CD4-positive, alpha-beta T cell (primary cell): ENCODE data around the gene HDAC9. TPM values are rescaled to one million over a fixed set of nuclear protein-coding genes. Genes with fewer than 3 reads are reported as not detected.

Experiments
- ATAC-seq: fragments of 200-7000 bp; cut with Tn5 transposase; one replicate; pipeline ENCODE4 v1.10.0; 2022; ENCODE audit warnings: mild to moderate bottlenecking; ENCODE audit not compliant: poor library complexity
- CTCF ChIA-PET: fragments of 350-600 bp; sonication (Branson Sonifier 250); formaldehyde crosslinking; loops from one replicate; lab custom pipeline; 2021; ENCODE audit warnings: antibody characterized with exemption, inconsistent platforms; lab: Charles Lee
- POLR2A ChIA-PET: fragments of 350-600 bp; sonication (Branson Sonifier 250); formaldehyde crosslinking; loops from one replicate; lab custom pipeline; 2021; ENCODE audit warnings: antibody characterized with exemption, inconsistent platforms; lab: Charles Lee
- DNase-seq, 14 experiments: peaks; one replicate each; pipeline ENCODE4 v3.0.0-alpha.2; 2013 to 2020; ENCODE audit warnings: mixed read lengths in 2 of 14
- H3K27ac ChIP-seq, 2 donors: one replicate each; pipeline versions ENCODE4 v1.5.1 to v1.7.0; 2013; ENCODE audit warnings: low read length in 2 of 2, low read depth in 1 of 2, mild to moderate bottlenecking in 1 of 2
- H3K27me3 ChIP-seq, 2 experiments: 1 replicate in 1 of 2; 2 replicates in 1 of 2; pipeline versions ENCODE4 v1.6.1 to v1.7.0; 2013; ENCODE audit warnings: low read length in 2 of 2, control low read depth in 1 of 2, mild to moderate bottlenecking in 1 of 2, moderate library complexity in 1 of 2; ENCODE audit not compliant: insufficient read depth in 2 of 2, control insufficient read depth in 1 of 2
- H3K36me3 ChIP-seq: one replicate; pipeline ENCODE4 v1.6.1; 2013; ENCODE audit warnings: low read length, control low read depth; ENCODE audit not compliant: insufficient read depth
- H3K4me1 ChIP-seq: one replicate; pipeline ENCODE4 v1.6.1; 2013; ENCODE audit warnings: low read length, control low read depth; ENCODE audit not compliant: insufficient read depth
- H3K4me3 ChIP-seq: one replicate; pipeline ENCODE4 v1.5.1; 2013; ENCODE audit warnings: mild to moderate bottlenecking, low read length, moderate library complexity
- H3K9me3 ChIP-seq, 2 experiments: 1 replicate in 1 of 2; 2 replicates in 1 of 2; pipeline versions ENCODE4 v1.6.1 to v1.7.0; 2013; ENCODE audit warnings: low read length in 2 of 2, mild to moderate bottlenecking in 2 of 2, control low read depth in 1 of 2, moderate library complexity in 1 of 2; ENCODE audit not compliant: control insufficient read depth in 1 of 2, insufficient read depth in 1 of 2
- H3K27ac Mint-ChIP-seq: one replicate; pipeline ENCODE4 v1.8.0; 2020; ENCODE audit warnings: mixed read lengths
- H3K27me3 Mint-ChIP-seq: one replicate; pipeline ENCODE4 v1.8.0; 2021; ENCODE audit warnings: mixed read lengths
- H3K36me3 Mint-ChIP-seq: one replicate; pipeline ENCODE4 v1.8.0; 2021; ENCODE audit warnings: low read depth, mixed read lengths
- H3K4me1 Mint-ChIP-seq: one replicate; pipeline ENCODE4 v1.8.0; 2021; ENCODE audit warnings: low read depth, mixed read lengths
- H3K4me3 Mint-ChIP-seq: one replicate; pipeline ENCODE4 v1.8.0; 2020; ENCODE audit warnings: mild to moderate bottlenecking, mixed read lengths
- H3K9me3 Mint-ChIP-seq: one replicate; pipeline ENCODE4 v1.8.0; 2020; ENCODE audit warnings: mixed read lengths
- CTCF ChIP-seq: fragments of 200-600 bp; IDR thresholded peaks from one replicate; pipeline ENCODE4 v1.8.0; 2022; ENCODE audit warnings: antibody characterized with exemption, mild to moderate bottlenecking
- intact Hi-C, 2 experiments: fragments of 100-400 bp; cut with DNase I in 1 of 2; cut with micrococcal nuclease in 1 of 2; formaldehyde crosslinking; loops; one replicate each; pipeline versions ENCODE4 v1.15.1 to v1.9.0; 2023 to 2025; cut with DNase I, micrococcal nuclease
- total RNA-seq, 174 experiments: library from RNA in 2 of 174; stranded (reverse) in 2 of 174; gene quantifications; one replicate each; pipeline ENCODE4 v1.2.3 and lab custom pipeline; 2021 to 2026

HDAC9 gene
- total RNA-seq, 2 experiments from 2014 or later: 0.73 to 1.2 TPM

DNA sequence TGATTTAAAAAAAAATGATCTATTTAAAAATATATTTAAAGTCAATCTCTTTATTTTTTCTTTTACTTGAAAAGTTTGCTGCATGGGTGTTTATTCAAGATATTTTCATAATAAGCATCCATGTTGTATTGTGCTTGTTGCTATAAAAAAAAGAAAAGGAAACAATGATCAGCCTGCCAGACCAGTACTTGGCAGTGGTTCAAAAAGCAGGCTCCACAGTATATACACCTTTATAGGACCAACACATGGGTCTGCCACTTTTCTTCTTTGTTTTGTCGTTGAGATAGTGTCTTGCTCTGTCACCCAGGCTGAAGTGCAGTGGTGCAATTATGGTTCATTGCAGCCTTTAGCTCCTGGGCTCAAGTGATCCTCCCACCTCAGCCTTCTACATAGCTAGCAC lies 393.9 kb downstream of the HDAC9 start:
- Histone ChIP-seq H3K4me1 (no peaks in the 10 kb centered on the region), H3K27me3 (no peaks in the 10 kb centered on the region), H3K36me3 (no peaks in the 10 kb centered on the region), H3K4me3 (no peak overlapping the region), H3K9me3 (peaks cover 0 to 6% of the 10 kb centered on the region in 2 experiments), H3K27ac (no peak overlapping the region)
- H3K4me3 Mint-ChIP-seq: no peak overlapping the region
- CTCF ChIA-PET: no interaction called here
- H3K4me1 Mint-ChIP-seq: no peaks in the 10 kb centered on the region
- H3K27ac Mint-ChIP-seq: no peak overlapping the region
- H3K9me3 Mint-ChIP-seq: peaks cover 3% of the 10 kb centered on the region
- POLR2A ChIA-PET: no interaction called here
- ATAC-seq (no peak), DNase-seq (no peak)
- intact Hi-C loops: no loop called here
- TF ChIP-seq CTCF: no peak
- no peaks in the 10 kb centered on the region for H3K36me3 Mint-ChIP-seq
- no peaks in the 10 kb centered on the region for H3K27me3 Mint-ChIP-seq

GRCh38 chr7:18890134-18890533 lies 394.6 kb downstream of the HDAC9 start:
- no peaks in the 10 kb centered on the region for H3K4me1 Mint-ChIP-seq
- CTCF ChIA-PET: no interaction called here
- ATAC-seq (no peak), DNase-seq (no peak)
- Histone ChIP-seq H3K27me3 (no peaks in the 10 kb centered on the region), H3K27ac (no peak overlapping the region), H3K4me3 (no peak overlapping the region), H3K4me1 (no peaks in the 10 kb centered on the region), H3K9me3 (peaks cover 0 to 6% of the 10 kb centered on the region in 2 experiments), H3K36me3 (no peaks in the 10 kb centered on the region)
- H3K4me3 Mint-ChIP-seq: no peak overlapping the region
- intact Hi-C loops: loop anchor here in 1 of 2 experiments (10.0 kb wide), 1 partner anchor 65 kb away; no protein-coding TSS in a partner anchor
- H3K9me3 Mint-ChIP-seq: peaks cover 3% of the 10 kb centered on the region
- POLR2A ChIA-PET: no interaction called here
- TF ChIP-seq CTCF: no peak
- no peak overlapping the region for H3K27ac Mint-ChIP-seq
- H3K27me3 Mint-ChIP-seq: no peaks in the 10 kb centered on the region
- H3K36me3 Mint-ChIP-seq: no peaks in the 10 kb centered on the region

DNA sequence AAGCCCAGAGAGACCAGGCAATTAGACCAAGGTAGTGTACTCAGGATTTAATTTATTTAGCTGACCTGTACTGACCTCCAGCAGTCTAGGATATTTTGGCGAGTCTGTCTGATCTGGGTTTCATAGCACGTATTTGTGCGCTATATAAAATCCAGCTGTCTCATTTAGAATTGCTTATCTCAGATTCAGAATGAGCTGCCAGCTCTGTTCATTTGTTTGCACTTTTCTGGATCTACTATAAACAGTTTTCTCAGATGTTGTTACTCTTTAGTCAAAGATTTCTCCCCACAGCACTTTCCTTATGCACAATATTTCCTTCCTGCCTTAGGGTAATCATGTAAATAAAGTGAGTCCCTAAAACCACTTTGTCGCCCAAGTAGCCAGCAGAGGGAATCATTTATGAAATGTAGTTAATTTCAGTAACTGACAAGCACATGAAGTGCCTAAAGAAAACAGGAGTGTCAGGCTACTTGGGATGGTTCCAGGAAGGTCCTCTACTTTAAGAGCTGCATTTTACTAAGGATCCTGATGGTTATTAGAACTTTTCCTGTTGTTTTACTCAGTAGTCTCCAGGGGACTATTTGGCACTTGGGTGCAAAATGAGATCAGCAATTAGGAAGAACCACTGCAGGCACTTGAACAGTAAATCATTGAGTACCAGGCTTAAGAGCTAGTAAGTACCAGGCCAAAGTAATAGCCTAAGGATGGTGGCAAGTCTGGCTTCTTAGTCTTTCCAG lies 395.5 kb downstream of the HDAC9 start:
- H3K9me3 ChIP-seq: peaks cover 0 to 6% of the 10 kb centered on the region in 2 experiments
- H3K36me3 Mint-ChIP-seq: no peaks in the 10 kb centered on the region
- no peak overlapping the region for H3K27ac ChIP-seq
- H3K36me3 ChIP-seq: no peaks in the 10 kb centered on the region
- no peak overlapping the region for H3K27ac Mint-ChIP-seq
- H3K4me1 ChIP-seq: no peaks in the 10 kb centered on the region
- intact Hi-C loops: loop anchor here in 1 of 2 experiments (10.0 kb wide), 1 partner anchor 64 kb away; no protein-coding TSS in a partner anchor
- ChIA-PET CTCF (no interaction called here), POLR2A (no interaction called here)
- H3K27me3 ChIP-seq: no peaks in the 10 kb centered on the region
- DNase-seq: no peak
- TF ChIP-seq CTCF: no peak
- H3K4me3 ChIP-seq: no peak overlapping the region
- no peaks in the 10 kb centered on the region for H3K27me3 Mint-ChIP-seq
- no peak overlapping the region for H3K4me3 Mint-ChIP-seq
- peaks cover 3% of the 10 kb centered on the region for H3K9me3 Mint-ChIP-seq
- ATAC-seq: no peak
- no peaks in the 10 kb centered on the region for H3K4me1 Mint-ChIP-seq
